IPS-15b (cell line): ENCODE data around the gene DMD.
"Not testable (repeated sequence)": the region's sequence is repeated elsewhere in the genome, so short reads cannot be mapped to it uniquely, and the experiment has no call there.

Source experiments
- H3K27me3 ChIP-seq: one replicate; pipeline ENCODE4 v1.6.1; 2013; ENCODE audit warnings: low read length; ENCODE audit not compliant: control insufficient read depth, insufficient read depth
- H3K36me3 ChIP-seq: one replicate; pipeline ENCODE4 v1.6.1; 2013; ENCODE audit warnings: low read length; ENCODE audit not compliant: control insufficient read depth, insufficient read depth
- H3K4me1 ChIP-seq: one replicate; pipeline ENCODE4 v1.6.1; 2013; ENCODE audit warnings: mild to moderate bottlenecking, low read length; ENCODE audit not compliant: control insufficient read depth, insufficient read depth
- H3K4me3 ChIP-seq: one replicate; pipeline ENCODE4 v1.5.1; 2013; ENCODE audit warnings: low read depth, low read length
- H3K9ac ChIP-seq: one replicate; pipeline ENCODE4 v1.6.1; 2013; ENCODE audit warnings: low read depth, mild to moderate bottlenecking, low read length
- H3K9me3 ChIP-seq: one replicate; pipeline ENCODE4 v1.6.1; 2013; ENCODE audit warnings: mild to moderate bottlenecking, low read length; ENCODE audit not compliant: control insufficient read depth, insufficient read depth

Gene DMD

DNA sequence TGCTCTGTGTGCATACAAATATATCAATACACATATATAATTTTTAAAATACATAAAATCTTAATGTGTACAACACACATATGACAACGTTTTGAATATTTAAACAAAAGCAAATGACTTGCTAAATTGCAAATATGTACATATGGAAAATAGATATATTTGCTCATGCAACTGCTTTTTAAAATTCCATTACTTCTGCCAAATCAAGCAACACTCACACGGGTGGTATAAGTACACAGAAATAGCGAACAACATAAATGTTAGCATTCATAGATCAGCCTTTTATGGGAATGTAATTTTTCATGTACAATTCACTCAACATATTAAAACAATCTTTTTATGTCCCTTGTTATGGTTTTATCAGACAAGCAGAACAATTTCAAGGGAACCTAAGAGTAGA is 116.3 kb downstream of the DMD start:
- H3K36me3 ChIP-seq, result no peaks in the 10 kb centered on the region
- no peaks in the 10 kb centered on the region for H3K27me3 ChIP-seq
- peaks cover 4% of the 10 kb centered on the region for H3K9me3 ChIP-seq
- no peak overlapping the region for H3K9ac ChIP-seq
- H3K4me1 ChIP-seq, result no peaks in the 10 kb centered on the region
- no peak overlapping the region for H3K4me3 ChIP-seq

DNA sequence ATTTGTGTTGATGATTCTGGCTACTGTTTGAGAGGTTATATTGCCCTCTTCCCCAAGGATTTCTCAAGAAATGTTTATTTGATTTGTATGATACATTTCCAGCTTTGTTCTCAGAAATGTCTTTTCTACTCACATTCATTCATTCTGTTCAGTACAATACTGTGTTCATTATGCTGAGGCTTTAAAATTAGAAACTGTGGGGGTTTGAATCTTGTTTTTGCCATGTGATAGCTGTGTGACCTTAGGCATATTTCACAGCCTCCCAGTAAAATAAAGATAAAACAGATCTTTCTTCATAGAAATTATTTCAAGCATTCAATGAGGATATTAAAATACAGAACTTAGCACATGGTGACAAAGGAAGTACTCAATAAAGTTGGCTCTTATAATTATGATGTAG is 123.9 kb downstream of the DMD start:
- Histone ChIP-seq H3K9me3 (no peaks in the 10 kb centered on the region), H3K4me3 (no peak overlapping the region), H3K9ac (no peak overlapping the region), H3K27me3 (no peaks in the 10 kb centered on the region), H3K4me1 (no peaks in the 10 kb centered on the region), H3K36me3 (no peaks in the 10 kb centered on the region)

DNA sequence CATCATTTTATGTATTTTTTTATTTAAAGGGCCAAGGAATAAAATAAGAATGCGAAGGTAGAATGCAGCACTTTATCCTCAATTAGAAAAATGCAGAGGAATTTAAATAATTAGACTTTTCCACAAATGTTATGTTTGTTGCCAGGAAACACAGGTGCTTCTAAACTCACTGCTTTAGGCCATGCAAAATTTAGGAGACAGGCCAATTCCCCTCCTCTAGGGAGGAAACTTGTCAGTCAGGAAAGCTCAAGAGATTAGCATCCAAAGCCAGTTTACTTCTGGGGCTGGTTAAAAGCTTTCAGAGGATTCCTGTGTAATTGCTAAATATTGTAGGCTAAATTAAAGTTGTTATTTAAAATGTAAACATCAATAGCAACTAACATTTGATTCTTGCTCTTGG is 124.5 kb downstream of the DMD start:
- H3K4me3 ChIP-seq, result no peak overlapping the region
- H3K9me3 ChIP-seq, result no peaks in the 10 kb centered on the region
- H3K4me1 ChIP-seq, result no peaks in the 10 kb centered on the region
- H3K36me3 ChIP-seq, result no peaks in the 10 kb centered on the region
- H3K27me3 ChIP-seq, result no peaks in the 10 kb centered on the region
- H3K9ac ChIP-seq, result no peak overlapping the region

DNA sequence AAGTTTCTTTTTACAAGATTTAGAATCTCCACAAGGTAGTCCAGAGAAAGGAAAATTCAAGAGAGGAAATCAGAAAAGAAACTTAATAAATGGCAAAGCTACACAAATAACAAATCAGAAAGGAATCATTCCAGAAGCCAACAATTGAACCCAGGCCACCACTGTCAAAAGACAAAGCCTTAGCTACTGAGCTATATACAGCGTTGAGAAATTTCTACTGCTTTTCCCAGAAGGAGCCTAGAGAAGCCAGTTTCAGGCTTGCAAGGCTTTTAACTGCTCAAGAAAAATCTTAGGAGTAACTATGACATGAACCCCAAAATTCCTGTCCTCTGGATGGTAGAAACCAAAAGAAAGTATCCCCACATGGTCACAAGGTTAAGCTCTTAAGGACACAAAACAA is 129.0 kb downstream of the DMD start:
- Histone ChIP-seq H3K36me3 (no peaks in the 10 kb centered on the region), H3K4me3 (no peak overlapping the region), H3K4me1 (no peaks in the 10 kb centered on the region), H3K9ac (no peak overlapping the region), H3K9me3 (no peaks in the 10 kb centered on the region), H3K27me3 (no peaks in the 10 kb centered on the region)

DNA sequence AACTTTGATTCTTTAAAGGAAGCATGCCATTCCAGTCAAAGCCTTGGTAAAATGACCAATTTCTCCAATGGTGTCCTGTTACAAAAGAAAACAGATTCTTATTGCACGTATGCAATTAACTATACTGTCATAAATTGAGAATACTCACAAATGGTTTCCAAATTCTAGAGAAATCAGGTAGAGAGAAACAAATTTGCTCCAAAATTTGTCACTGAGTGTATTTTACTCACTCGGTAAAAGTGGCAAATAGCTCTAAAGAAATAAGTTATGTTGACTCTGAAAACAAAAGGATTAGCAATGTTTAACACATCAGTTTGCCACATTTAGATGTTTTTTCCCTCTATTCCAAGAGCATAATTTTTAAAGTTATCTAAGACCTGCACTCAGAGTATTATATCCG is 133.1 kb downstream of the DMD start:
- Histone ChIP-seq H3K9me3 (no peaks in the 10 kb centered on the region), H3K36me3 (no peaks in the 10 kb centered on the region), H3K4me3 (no peak overlapping the region), H3K27me3 (no peaks in the 10 kb centered on the region), H3K9ac (no peak overlapping the region), H3K4me1 (no peaks in the 10 kb centered on the region)

DNA sequence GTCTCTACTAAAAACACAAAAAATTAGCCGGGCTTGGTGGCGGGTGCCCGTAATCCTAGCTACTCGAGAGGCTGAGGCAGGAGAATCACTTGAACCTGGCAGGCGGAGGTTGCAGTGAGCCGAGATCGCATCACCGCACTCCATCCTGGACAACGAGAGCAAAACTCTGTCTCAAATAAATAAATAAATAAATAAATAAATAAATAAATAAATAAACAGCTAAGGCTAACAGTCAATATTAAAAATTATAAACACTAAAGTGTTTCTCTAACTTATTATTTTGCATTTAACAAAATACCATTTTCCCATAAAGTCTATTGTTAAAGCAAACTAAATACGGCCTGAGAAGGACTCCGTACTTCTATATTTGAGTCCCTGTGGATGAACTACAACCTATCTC is 137.7 kb downstream of the DMD start:
- H3K4me3 ChIP-seq, H3K27me3 ChIP-seq, H3K36me3 ChIP-seq, H3K9me3 ChIP-seq, H3K4me1 ChIP-seq, H3K9ac ChIP-seq: not testable (repeated sequence)

DNA sequence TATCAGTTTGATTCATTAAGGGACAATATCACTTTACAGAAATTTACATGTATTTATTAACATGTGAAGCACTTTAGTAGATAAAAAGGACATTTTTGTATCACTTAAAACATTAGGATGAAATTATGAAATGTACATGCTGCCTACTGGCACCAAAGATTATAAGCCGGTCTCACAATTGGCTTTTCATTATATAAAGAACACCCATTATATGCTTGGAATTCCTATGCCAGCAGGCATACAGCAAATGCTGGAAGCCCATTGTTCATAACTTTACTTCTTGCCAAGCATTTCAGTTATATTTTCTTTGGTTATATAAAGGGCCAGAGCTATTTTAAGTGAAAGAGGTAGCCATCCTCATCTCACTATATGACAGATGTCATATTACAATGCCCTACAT is 145.9 kb downstream of the DMD start:
- H3K4me1 ChIP-seq, result no peaks in the 10 kb centered on the region

DNA sequence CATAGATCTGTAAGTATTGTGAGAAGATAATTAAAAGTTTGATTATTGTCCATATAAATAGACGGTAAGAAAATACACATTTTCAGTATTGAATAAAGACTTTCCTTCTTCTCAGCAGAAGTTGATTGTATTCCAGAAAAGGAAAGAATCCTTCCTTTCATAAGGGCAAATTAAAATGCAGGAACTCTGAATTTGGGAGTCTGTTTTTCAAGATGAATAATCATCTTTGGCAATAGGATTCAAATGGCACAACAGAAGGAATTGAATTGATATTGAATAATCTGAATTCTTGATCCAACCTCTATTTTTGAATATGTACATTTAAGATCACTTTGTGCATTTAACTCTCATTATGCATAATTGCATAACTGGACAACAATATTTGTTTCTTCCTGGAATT is 149.3 kb downstream of the DMD start:
- Histone ChIP-seq H3K9me3 (no peaks in the 10 kb centered on the region), H3K36me3 (no peaks in the 10 kb centered on the region), H3K27me3 (no peaks in the 10 kb centered on the region), H3K4me3 (no peak overlapping the region), H3K4me1 (no peaks in the 10 kb centered on the region), H3K9ac (no peak overlapping the region)

More for the DNA sequence above, 145.9 kb downstream of the DMD start:
- Histone ChIP-seq H3K27me3 (no peaks in the 10 kb centered on the region), H3K36me3 (no peaks in the 10 kb centered on the region), H3K9me3 (no peaks in the 10 kb centered on the region), H3K9ac (no peak overlapping the region), H3K4me3 (no peak overlapping the region)

DNA sequence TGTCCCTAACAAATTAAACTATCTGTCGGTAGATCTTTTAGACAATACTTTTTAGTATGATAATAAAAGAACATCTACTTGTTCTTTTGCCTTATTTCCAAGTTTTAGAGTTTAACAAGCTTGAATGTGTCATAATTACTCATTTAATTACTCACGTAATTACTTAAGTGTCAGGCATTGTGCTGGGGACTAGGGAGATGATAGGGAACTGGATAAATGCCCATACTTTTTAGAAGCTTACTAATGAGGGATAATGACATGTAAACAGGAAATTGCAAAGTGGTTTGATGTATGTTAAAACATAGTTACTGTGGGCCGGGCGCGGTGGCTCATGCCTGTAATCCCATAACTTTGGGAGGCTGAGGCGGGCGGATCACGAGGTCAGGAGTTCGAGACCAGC is 158.3 kb downstream of the DMD start:
- Histone ChIP-seq H3K9me3 (no peaks in the 10 kb centered on the region), H3K4me1 (no peaks in the 10 kb centered on the region), H3K4me3 (no peak overlapping the region), H3K27me3 (no peaks in the 10 kb centered on the region), H3K9ac (no peak overlapping the region), H3K36me3 (no peaks in the 10 kb centered on the region)

DNA sequence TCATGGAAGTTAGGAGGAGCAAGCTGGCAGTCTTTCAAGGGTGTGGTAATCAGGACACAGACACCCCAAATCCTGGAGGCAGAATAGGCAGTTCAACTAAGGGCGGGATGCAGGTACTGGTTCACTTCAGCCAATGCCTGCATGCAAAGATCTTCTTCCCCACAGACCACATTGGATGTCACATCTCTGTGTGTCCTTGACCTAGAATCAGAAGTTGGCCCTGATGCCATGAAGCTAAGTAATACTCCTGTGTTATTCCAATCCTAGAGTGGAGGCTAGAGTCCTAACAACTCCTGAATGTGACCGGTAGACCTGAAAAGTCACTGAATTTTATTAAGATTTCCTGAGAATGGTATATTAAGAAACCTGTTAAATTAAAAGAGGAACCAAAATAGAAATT is 165.5 kb downstream of the DMD start:
- H3K9me3 ChIP-seq, result no peaks in the 10 kb centered on the region
- peaks cover 6% of the 10 kb centered on the region for H3K4me1 ChIP-seq
- H3K36me3 ChIP-seq, result no peaks in the 10 kb centered on the region
- H3K9ac ChIP-seq, result no peak overlapping the region
- H3K27me3 ChIP-seq, result no peaks in the 10 kb centered on the region
- H3K4me3 ChIP-seq, result no peak overlapping the region

DNA sequence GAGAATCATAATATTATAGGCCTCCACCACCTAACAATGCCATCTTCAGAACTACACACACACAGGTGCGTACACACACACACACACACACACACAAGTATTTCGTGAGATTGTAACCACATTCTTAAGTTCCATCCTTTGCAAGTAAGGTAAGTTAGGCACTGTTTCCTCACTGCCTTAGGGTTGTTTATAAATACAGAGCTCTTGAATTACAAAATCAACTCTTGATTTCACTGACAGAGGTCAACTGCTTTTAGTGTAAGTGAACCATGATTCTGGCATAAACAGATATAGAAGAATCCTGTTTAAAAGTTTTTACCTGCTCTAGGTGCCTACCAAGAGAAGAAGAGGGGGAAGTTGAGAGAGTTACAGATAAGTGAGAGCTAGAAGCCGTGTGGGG is 166.1 kb downstream of the DMD start:
- no peaks in the 10 kb centered on the region for H3K36me3 ChIP-seq
- no peaks in the 10 kb centered on the region for H3K27me3 ChIP-seq
- no peaks in the 10 kb centered on the region for H3K9me3 ChIP-seq
- H3K9ac ChIP-seq, result no peak overlapping the region
- H3K4me1 ChIP-seq, result peaks cover 6% of the 10 kb centered on the region
- no peak overlapping the region for H3K4me3 ChIP-seq

DNA sequence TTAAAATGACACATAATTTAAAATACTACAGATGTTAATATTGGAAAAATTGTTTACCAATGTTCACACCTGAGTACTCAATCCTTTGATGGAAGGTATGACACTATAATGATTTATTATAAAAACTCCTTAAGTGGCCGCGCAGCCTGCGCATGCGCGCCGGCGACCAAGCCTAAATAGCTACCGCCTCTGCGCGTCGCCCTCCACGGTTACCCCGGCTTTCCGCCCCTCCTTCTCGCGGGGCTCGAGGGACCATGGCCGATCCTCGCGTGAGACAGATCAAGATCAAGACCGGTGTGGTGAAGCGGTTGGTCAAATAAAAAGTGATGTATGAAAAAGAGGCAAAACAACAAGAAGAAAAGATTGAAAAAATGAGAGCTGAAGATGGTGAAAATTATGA is 170.2 kb downstream of the DMD start:
- Histone ChIP-seq H3K9ac (no peak overlapping the region), H3K4me1 (peaks cover 6% of the 10 kb centered on the region), H3K9me3 (no peaks in the 10 kb centered on the region), H3K36me3 (no peaks in the 10 kb centered on the region), H3K27me3 (no peaks in the 10 kb centered on the region), H3K4me3 (no peak overlapping the region)

DNA sequence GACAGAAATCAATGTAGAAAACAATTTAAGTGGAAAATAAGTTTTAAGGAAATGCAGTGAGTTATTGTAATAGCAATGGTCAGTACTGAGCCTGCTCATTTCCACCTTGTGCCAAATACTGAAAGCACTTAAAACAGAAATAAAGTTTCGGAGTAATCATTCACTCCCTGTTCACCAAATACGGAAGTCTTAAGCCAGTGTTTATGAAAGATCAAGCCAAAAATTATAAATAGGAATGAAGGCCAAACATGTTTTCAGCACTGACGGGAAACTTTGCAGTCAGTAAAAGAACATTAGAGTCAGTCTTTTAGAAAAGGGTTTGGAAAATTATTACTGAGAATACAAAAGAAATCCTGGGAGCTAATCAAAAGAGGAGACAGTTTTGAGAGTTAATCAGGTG is 178.6 kb downstream of the DMD start:
- Histone ChIP-seq H3K36me3 (no peaks in the 10 kb centered on the region), H3K9ac (no peak overlapping the region), H3K27me3 (no peaks in the 10 kb centered on the region), H3K9me3 (no peaks in the 10 kb centered on the region), H3K4me1 (no peaks in the 10 kb centered on the region), H3K4me3 (no peak overlapping the region)
